ENCODE results near the gene PCDH1.
A peak's percentile ranks its signal among the peaks of the same experiment; 100 is the strongest.

Gene PCDH1

GRCh38 chr5:141817631-141818030, 60.6 kb downstream of the PCDH1 start:
- Histone ChIP-seq H2AFZ (no peak overlapping the region), H3K36me3 (ENCODE audit: control insufficient read depth, insufficient read depth, low read length) (no peaks in the 10 kb centered on the region), H3K9ac (no peak overlapping the region), H3K4me2 (ENCODE audit: low read length) (no peak overlapping the region), H3K27me3 (ENCODE audit: control insufficient read depth, insufficient read depth, low read length) (no peaks in the 10 kb centered on the region), H3K4me1 (peaks cover 13% of the 10 kb centered on the region), H3K79me2 (no peaks in the 10 kb centered on the region), H3K4me3 (ENCODE audit: low read depth, low read length) (no peak overlapping the region), H3K27ac (peak overlapping the region; percentile 11), H3K9me3 (ENCODE audit: control insufficient read depth, low read length) (no peaks in the 10 kb centered on the region)
- TF ChIP-seq CTCF (IDR thresholded peaks at IDR 0.05), result no peak

GRCh38 chr5:141816598-141817399, 61.4 kb downstream of the PCDH1 start:
- Histone ChIP-seq H3K27me3 (ENCODE audit: control insufficient read depth, insufficient read depth, low read length) (no peaks in the 10 kb centered on the region), H3K4me1 (peaks cover 13% of the 10 kb centered on the region), H3K27ac (peak overlapping the region; percentile 11), H3K4me2 (ENCODE audit: low read length) (no peak overlapping the region), H3K79me2 (no peaks in the 10 kb centered on the region), H3K4me3 (ENCODE audit: low read depth, low read length) (no peak overlapping the region), H3K9ac (no peak overlapping the region), H2AFZ (no peak overlapping the region), H3K36me3 (ENCODE audit: control insufficient read depth, insufficient read depth, low read length) (no peaks in the 10 kb centered on the region), H3K9me3 (ENCODE audit: control insufficient read depth, low read length) (no peaks in the 10 kb centered on the region)
- TF ChIP-seq CTCF (IDR thresholded peaks at IDR 0.05), result no peak

- Histone ChIP-seq H3K4me2 (ENCODE audit: low read length) (no peak overlapping the region), H3K79me2 (no peaks in the 10 kb centered on the region), H3K27me3 (ENCODE audit: control insufficient read depth, insufficient read depth, low read length) (no peaks in the 10 kb centered on the region), H3K9me3 (ENCODE audit: control insufficient read depth, low read length) (no peaks in the 10 kb centered on the region), H3K27ac (peak overlapping the region; percentile 40), H3K4me1 (peaks cover 13% of the 10 kb centered on the region), H3K4me3 (ENCODE audit: low read depth, low read length) (no peak overlapping the region), H3K9ac (no peak overlapping the region), H3K36me3 (ENCODE audit: control insufficient read depth, insufficient read depth, low read length) (no peaks in the 10 kb centered on the region), H2AFZ (no peak overlapping the region)
- no peak for TF ChIP-seq CTCF (IDR thresholded peaks at IDR 0.05)
Measured at GRCh38 chr5:141815796-141816180, 62.4 kb downstream of the PCDH1 start.

- Histone ChIP-seq H3K4me1 (peaks cover 13% of the 10 kb centered on the region), H3K27me3 (ENCODE audit: control insufficient read depth, insufficient read depth, low read length) (no peaks in the 10 kb centered on the region), H2AFZ (peak overlapping the region; percentile 34), H3K4me3 (ENCODE audit: low read depth, low read length) (no peak overlapping the region), H3K36me3 (ENCODE audit: control insufficient read depth, insufficient read depth, low read length) (no peaks in the 10 kb centered on the region), H3K4me2 (ENCODE audit: low read length) (no peak overlapping the region), H3K27ac (peak overlapping the region; percentile 53), H3K9ac (no peak overlapping the region), H3K79me2 (no peaks in the 10 kb centered on the region), H3K9me3 (ENCODE audit: control insufficient read depth, low read length) (no peaks in the 10 kb centered on the region)
- TF ChIP-seq CTCF (IDR thresholded peaks at IDR 0.05), result no peak
Measured at GRCh38 chr5:141815051-141815795, 63.0 kb downstream of the PCDH1 start.
